Skeletal muscle tissue (tissue), 4 donors: ENCODE results near the gene SNX5. TPM values are rescaled to one million over a fixed set of nuclear protein-coding genes. Genes with fewer than 3 reads are reported as not detected.

ENCODE experiments used
- H3K27ac ChIP-seq: one replicate; pipeline ENCODE4 v1.7.0; 2013; ENCODE audit warnings: mild to moderate bottlenecking, low read depth, low read length, inconsistent platforms
- H3K27me3 ChIP-seq, 3 donors: one replicate each; pipeline ENCODE4 v1.7.0; 2013; ENCODE audit warnings: low read length in 3 of 3; ENCODE audit not compliant: control insufficient read depth in 3 of 3, insufficient read depth in 3 of 3
- H3K36me3 ChIP-seq, 3 donors: one replicate each; pipeline ENCODE4 v1.7.0; 2013; ENCODE audit warnings: low read length in 3 of 3; ENCODE audit not compliant: control insufficient read depth in 3 of 3, insufficient read depth in 3 of 3
- H3K4me1 ChIP-seq, 3 donors: one replicate each; pipeline ENCODE4 v1.7.0; 2013; ENCODE audit warnings: low read length in 3 of 3, mild to moderate bottlenecking in 3 of 3; ENCODE audit not compliant: control insufficient read depth in 3 of 3, insufficient read depth in 3 of 3
- H3K4me3 ChIP-seq, 3 donors: one replicate each; pipeline ENCODE4 v1.7.0; 2013; ENCODE audit warnings: low read length in 3 of 3
- H3K9ac ChIP-seq, 3 donors: one replicate each; pipeline ENCODE4 v1.7.0; 2013; ENCODE audit warnings: low read length in 3 of 3, mild to moderate bottlenecking in 3 of 3, moderate library complexity in 2 of 3, low read depth in 1 of 3
- H3K9me3 ChIP-seq, 3 donors: one replicate each; pipeline ENCODE4 v1.7.0; 2013; ENCODE audit warnings: low read length in 3 of 3; ENCODE audit not compliant: control insufficient read depth in 3 of 3
- total RNA-seq: library from RNA; depleted of rRNA; stranded (reverse); fragments of >200 nt; gene quantifications from one replicate; pipeline ENCODE4 v1.2.3, GENCODE V29; 2014
- donor health status: Osteomylitis.

SNX5 gene
- total RNA-seq, 1 donor from 2014 or later: 95.0 TPM

GRCh38 chr20:17925141-17925939 lies 43.3 kb downstream of the SNX5 start:
- Histone ChIP-seq H3K27ac (no peak overlapping the region), H3K4me3 (no peak overlapping the region), H3K27me3 (no peaks in the 10 kb centered on the region), H3K9me3 (no peaks in the 10 kb centered on the region), H3K36me3 (no peaks in the 10 kb centered on the region), H3K9ac (no peak overlapping the region), H3K4me1 (peaks cover 14 to 20% (median 19%) of the 10 kb centered on the region in 3 donors)

- H3K9ac ChIP-seq: no peak overlapping the region
- no peaks in the 10 kb centered on the region for H3K9me3 ChIP-seq
- no peaks in the 10 kb centered on the region for H3K27me3 ChIP-seq
- H3K4me3 ChIP-seq: no peak overlapping the region
- H3K27ac ChIP-seq: no peak overlapping the region
- H3K4me1 ChIP-seq: peaks cover 0 to 7% (median 0%) of the 10 kb centered on the region in 3 donors
- H3K36me3 ChIP-seq: no peaks in the 10 kb centered on the region
These were observed 46.8 kb downstream of the SNX5 start for GRCh38 chr20:17921774-17922173.

GRCh38 chr20:17919149-17919548 lies 49.4 kb downstream of the SNX5 start:
- H3K4me3 ChIP-seq: no peak overlapping the region
- no peaks in the 10 kb centered on the region for H3K9me3 ChIP-seq
- no peaks in the 10 kb centered on the region for H3K4me1 ChIP-seq
- no peaks in the 10 kb centered on the region for H3K27me3 ChIP-seq
- no peaks in the 10 kb centered on the region for H3K36me3 ChIP-seq
- no peak overlapping the region for H3K9ac ChIP-seq
- H3K27ac ChIP-seq: no peak overlapping the region

- H3K4me1 ChIP-seq: no peaks in the 10 kb centered on the region
- no peak overlapping the region for H3K27ac ChIP-seq
- H3K9ac ChIP-seq: no peak overlapping the region
- H3K27me3 ChIP-seq: no peaks in the 10 kb centered on the region
- no peaks in the 10 kb centered on the region for H3K9me3 ChIP-seq
- H3K4me3 ChIP-seq: no peak overlapping the region
- H3K36me3 ChIP-seq: no peaks in the 10 kb centered on the region
These were observed 50.6 kb downstream of the SNX5 start for GRCh38 chr20:17917832-17918618.

GRCh38 chr20:17916433-17916891 lies 52.1 kb downstream of the SNX5 start:
- no peaks in the 10 kb centered on the region for H3K27me3 ChIP-seq
- peaks cover 0 to 3% (median 0%) of the 10 kb centered on the region in 3 donors for H3K4me1 ChIP-seq
- H3K9ac ChIP-seq: no peak overlapping the region
- no peaks in the 10 kb centered on the region for H3K36me3 ChIP-seq
- no peak overlapping the region for H3K4me3 ChIP-seq
- H3K9me3 ChIP-seq: no peaks in the 10 kb centered on the region
- H3K27ac ChIP-seq: peak overlapping the region; percentile 52

GRCh38 chr20:17914957-17915356 lies 53.6 kb downstream of the SNX5 start:
- no peaks in the 10 kb centered on the region for H3K27me3 ChIP-seq
- no peaks in the 10 kb centered on the region for H3K9me3 ChIP-seq
- H3K9ac ChIP-seq: no peak overlapping the region
- no peak overlapping the region for H3K4me3 ChIP-seq
- H3K36me3 ChIP-seq: no peaks in the 10 kb centered on the region
- H3K27ac ChIP-seq: no peak overlapping the region
- H3K4me1 ChIP-seq: peaks cover 11 to 17% (median 13%) of the 10 kb centered on the region in 3 donors

- H3K9me3 ChIP-seq: no peaks in the 10 kb centered on the region
- peaks cover 14 to 17% (median 16%) of the 10 kb centered on the region in 3 donors for H3K4me1 ChIP-seq
- no peaks in the 10 kb centered on the region for H3K27me3 ChIP-seq
- no peaks in the 10 kb centered on the region for H3K36me3 ChIP-seq
- H3K27ac ChIP-seq: peak overlapping the region; percentile 14
- no peak overlapping the region for H3K9ac ChIP-seq
- no peak overlapping the region for H3K4me3 ChIP-seq
These were observed 55.7 kb downstream of the SNX5 start for GRCh38 chr20:17912916-17913315.

- Histone ChIP-seq H3K4me1 (peaks cover 14 to 17% (median 16%) of the 10 kb centered on the region in 3 donors), H3K4me3 (no peak overlapping the region), H3K9me3 (no peaks in the 10 kb centered on the region), H3K27me3 (no peaks in the 10 kb centered on the region), H3K36me3 (no peaks in the 10 kb centered on the region), H3K27ac (no peak overlapping the region), H3K9ac (no peak overlapping the region)
These were observed 56.7 kb downstream of the SNX5 start for GRCh38 chr20:17911927-17912326.

- H3K9me3 ChIP-seq: no peaks in the 10 kb centered on the region
- H3K9ac ChIP-seq: no peak overlapping the region
- peaks cover 14 to 17% (median 16%) of the 10 kb centered on the region in 3 donors for H3K4me1 ChIP-seq
- H3K27ac ChIP-seq: peak overlapping the region; percentile 72
- H3K36me3 ChIP-seq: no peaks in the 10 kb centered on the region
- no peaks in the 10 kb centered on the region for H3K27me3 ChIP-seq
- no peak overlapping the region for H3K4me3 ChIP-seq
These were observed 57.7 kb downstream of the SNX5 start for GRCh38 chr20:17910828-17911294.

- no peaks in the 10 kb centered on the region for H3K36me3 ChIP-seq
- peaks cover 14 to 17% (median 16%) of the 10 kb centered on the region in 3 donors for H3K4me1 ChIP-seq
- no peaks in the 10 kb centered on the region for H3K27me3 ChIP-seq
- H3K4me3 ChIP-seq: no peak overlapping the region
- peak overlapping the region; percentile 72 for H3K27ac ChIP-seq
- H3K9me3 ChIP-seq: no peaks in the 10 kb centered on the region
- H3K9ac ChIP-seq: no peak overlapping the region
These were observed 58.7 kb downstream of the SNX5 start for GRCh38 chr20:17909869-17910321.
